Left lung (tissue), 10 donors: Measurements from ENCODE around the gene C6orf132. TPM values are rescaled to one million over a fixed set of nuclear protein-coding genes. Genes with fewer than 3 reads are reported as not detected.

Source experiments
- ATAC-seq: fragments of 200-7000 bp; cut with Tn5 transposase; one replicate; pipeline ENCODE4 v1.9.1; 2020; ENCODE audit warnings: moderate library complexity
- DNase-seq, 4 donors: peaks; one replicate each; pipeline ENCODE4 v3.0.0-alpha.2; 2013 to 2020
- H3K27ac ChIP-seq, 2 donors: fragments of 200-600 bp; sonication (generic) in 1 of 2; one replicate each; pipeline versions ENCODE4 v1.5.0 to v1.8.0; 2020 to 2021
- H3K27me3 ChIP-seq, 2 donors: fragments of 200-600 bp; sonication (generic) in 1 of 2; one replicate each; pipeline versions ENCODE4 v1.5.0 to v1.8.0; 2020 to 2021
- H3K36me3 ChIP-seq, 2 donors: fragments of 200-600 bp; sonication (generic) in 1 of 2; one replicate each; pipeline versions ENCODE4 v1.5.0 to v1.8.0; 2020 to 2021
- H3K4me1 ChIP-seq, 2 donors: fragments of 200-600 bp; one replicate each; pipeline ENCODE4 v1.8.0; 2021
- H3K4me3 ChIP-seq, 2 donors: fragments of 200-600 bp; sonication (generic) in 1 of 2; one replicate each; pipeline versions ENCODE4 v1.5.0 to v1.8.0; 2020 to 2021; ENCODE audit warnings: mild to moderate bottlenecking in 1 of 2
- H3K9me3 ChIP-seq, 2 donors: fragments of 200-600 bp; sonication (generic) in 1 of 2; one replicate each; pipeline versions ENCODE4 v1.5.0 to v1.8.0; 2020 to 2021
- intact Hi-C, 2 donors: fragments of 100-400 bp; cut with DNase I; formaldehyde crosslinking; loops; one replicate each; pipeline versions ENCODE4 v1.11.2 to v1.14.2; 2022
- polyA plus RNA-seq, 6 donors: library from polyadenylated mRNA; unstranded; fragments of 120-200 nt; gene quantifications; one replicate each; pipeline ENCODE4 v1.2.1, GENCODE V29; 2013; ENCODE audit not compliant: insufficient read length in 6 of 6
- total RNA-seq, 2 donors: library from RNA; stranded (reverse); fragmentation: NEBNext Ultra II Directional; extraction: Animal tissue kit (Norgen Biotek cat#: 25700); gene quantifications; one replicate each; pipeline ENCODE4 v1.2.1, GENCODE V29; 2021
- TF ChIP-seq, protein P1 (sequence below), 2 donors: fragments of 200-600 bp; sonication (generic) in 1 of 2; IDR thresholded peaks; one replicate each; pipeline versions ENCODE4 v1.5.0 to v1.8.0; 2021; ENCODE audit warnings: antibody characterized with exemption in 2 of 2
- donor health status: DM: no; HTN: yes; CAD: no.
- donor health status: DM: no; HTN: no; CAD: no.

C6orf132 gene
- total and polyA plus RNA-seq, 8 donors: 2.4 to 20.3 (median 3.0) TPM

- H3K27ac ChIP-seq: no peak overlapping the region
- no peaks in the 10 kb centered on the region for H3K9me3 ChIP-seq
- intact Hi-C loops: no loop called here
- no peak overlapping the region for H3K4me3 ChIP-seq
- H3K36me3 ChIP-seq: no peaks in the 10 kb centered on the region
- no peaks in the 10 kb centered on the region for H3K27me3 ChIP-seq
- DNase-seq (no peak), ATAC-seq (no peak)
- TF ChIP-seq, protein P1, sequence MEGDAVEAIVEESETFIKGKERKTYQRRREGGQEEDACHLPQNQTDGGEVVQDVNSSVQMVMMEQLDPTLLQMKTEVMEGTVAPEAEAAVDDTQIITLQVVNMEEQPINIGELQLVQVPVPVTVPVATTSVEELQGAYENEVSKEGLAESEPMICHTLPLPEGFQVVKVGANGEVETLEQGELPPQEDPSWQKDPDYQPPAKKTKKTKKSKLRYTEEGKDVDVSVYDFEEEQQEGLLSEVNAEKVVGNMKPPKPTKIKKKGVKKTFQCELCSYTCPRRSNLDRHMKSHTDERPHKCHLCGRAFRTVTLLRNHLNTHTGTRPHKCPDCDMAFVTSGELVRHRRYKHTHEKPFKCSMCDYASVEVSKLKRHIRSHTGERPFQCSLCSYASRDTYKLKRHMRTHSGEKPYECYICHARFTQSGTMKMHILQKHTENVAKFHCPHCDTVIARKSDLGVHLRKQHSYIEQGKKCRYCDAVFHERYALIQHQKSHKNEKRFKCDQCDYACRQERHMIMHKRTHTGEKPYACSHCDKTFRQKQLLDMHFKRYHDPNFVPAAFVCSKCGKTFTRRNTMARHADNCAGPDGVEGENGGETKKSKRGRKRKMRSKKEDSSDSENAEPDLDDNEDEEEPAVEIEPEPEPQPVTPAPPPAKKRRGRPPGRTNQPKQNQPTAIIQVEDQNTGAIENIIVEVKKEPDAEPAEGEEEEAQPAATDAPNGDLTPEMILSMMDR (IDR thresholded peaks at IDR 0.05): no peak
- H3K4me1 ChIP-seq: no peaks in the 10 kb centered on the region
These were observed 20.0 kb upstream of the C6orf132 start for GRCh38 chr6:42162384-42162783.

DNA sequence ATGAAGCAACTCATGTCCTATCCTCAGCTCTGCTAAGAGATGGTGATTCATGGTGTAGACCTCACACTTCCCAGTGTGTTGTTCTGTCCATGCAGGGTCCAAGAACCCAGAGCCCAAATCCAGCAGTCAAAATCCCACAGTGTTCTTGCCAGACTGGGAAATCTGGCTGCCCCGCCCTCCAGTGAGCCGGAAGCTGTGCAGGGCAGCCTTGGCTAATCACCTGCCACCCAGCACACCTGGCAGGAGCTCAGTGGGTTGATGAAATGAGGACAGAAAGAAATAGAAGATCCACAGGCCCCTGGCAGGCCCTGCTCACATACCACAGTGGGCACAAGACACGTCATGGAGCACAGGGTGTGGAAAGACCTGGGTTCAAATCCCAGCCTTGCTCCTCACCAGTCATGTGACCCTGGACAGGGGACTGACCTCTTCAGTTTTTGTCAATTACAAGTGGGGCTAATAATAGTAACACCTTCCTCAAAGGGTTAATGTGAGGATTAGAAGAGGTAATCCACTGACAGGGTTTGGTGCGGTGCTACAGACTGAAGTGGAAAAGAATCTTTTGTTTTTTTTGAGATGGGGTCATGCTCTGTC lies 17.1 kb upstream of the C6orf132 start:
- Histone ChIP-seq H3K4me3 (no peak overlapping the region), H3K36me3 (no peaks in the 10 kb centered on the region), H3K9me3 (no peaks in the 10 kb centered on the region), H3K27ac (no peak overlapping the region), H3K4me1 (no peaks in the 10 kb centered on the region), H3K27me3 (no peaks in the 10 kb centered on the region)
- ATAC-seq: no peak
- no peak for DNase-seq
- intact Hi-C loops: no loop called here
- TF ChIP-seq, protein P1 (IDR thresholded peaks at IDR 0.05): no peak

DNA sequence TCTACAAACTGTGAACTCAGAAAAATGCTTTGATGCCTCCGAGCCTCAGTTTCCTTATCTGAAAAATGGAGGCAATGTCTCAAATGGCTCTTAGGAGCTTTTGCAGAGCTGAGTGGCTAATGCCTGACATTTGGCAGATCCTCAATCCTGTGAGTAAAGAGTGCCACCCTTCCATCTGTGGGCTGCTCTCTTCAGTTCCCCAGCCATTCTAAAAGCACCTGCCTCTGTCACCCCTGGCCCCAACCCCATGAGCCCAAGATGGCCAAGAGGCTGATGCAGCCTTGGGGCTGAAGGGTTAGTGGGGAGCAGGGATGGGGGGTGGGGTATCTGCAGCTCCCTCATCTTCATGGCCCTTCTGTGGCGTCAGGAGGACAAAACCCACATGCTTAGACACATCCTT lies 16.2 kb upstream of the C6orf132 start:
- intact Hi-C loops: no loop called here
- H3K27me3 ChIP-seq: no peaks in the 10 kb centered on the region
- H3K36me3 ChIP-seq: no peaks in the 10 kb centered on the region
- no peak overlapping the region for H3K27ac ChIP-seq
- ATAC-seq (no peak), DNase-seq (no peak)
- TF ChIP-seq, protein P1 (IDR thresholded peaks at IDR 0.05): no peak
- H3K4me3 ChIP-seq: no peak overlapping the region
- H3K9me3 ChIP-seq: no peaks in the 10 kb centered on the region
- H3K4me1 ChIP-seq: no peaks in the 10 kb centered on the region

DNA sequence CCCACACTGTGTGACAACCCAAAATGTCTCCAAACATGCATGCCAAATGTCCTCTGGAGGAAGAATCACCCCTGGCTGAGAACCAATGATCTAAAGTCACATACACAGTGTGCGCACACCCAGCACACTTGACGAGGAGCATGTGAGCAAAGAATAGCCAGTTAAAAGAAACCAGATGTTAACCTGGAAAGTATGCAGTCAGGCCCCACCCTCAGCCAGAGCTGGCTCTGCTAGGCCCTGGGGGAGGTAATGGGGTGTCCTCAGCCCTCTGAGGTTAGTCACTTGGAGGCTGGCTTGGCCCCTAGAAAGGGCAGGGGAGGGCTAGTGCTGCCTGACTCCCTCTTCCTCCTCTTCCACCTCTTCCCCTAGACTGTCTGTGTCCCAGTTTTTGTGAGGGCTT lies 15.6 kb upstream of the C6orf132 start:
- no peak overlapping the region for H3K27ac ChIP-seq
- no peaks in the 10 kb centered on the region for H3K9me3 ChIP-seq
- DNase-seq (no peak), ATAC-seq (peak; percentile 51)
- intact Hi-C loops: no loop called here
- no peaks in the 10 kb centered on the region for H3K36me3 ChIP-seq
- H3K4me1 ChIP-seq: no peaks in the 10 kb centered on the region
- TF ChIP-seq, protein P1 (IDR thresholded peaks at IDR 0.05): no peak
- H3K4me3 ChIP-seq: no peak overlapping the region
- H3K27me3 ChIP-seq: no peaks in the 10 kb centered on the region

GRCh38 chr6:42156638-42157037 lies 14.2 kb upstream of the C6orf132 start:
- Histone ChIP-seq H3K9me3 (no peaks in the 10 kb centered on the region), H3K27ac (no peak overlapping the region), H3K4me3 (no peak overlapping the region), H3K36me3 (no peaks in the 10 kb centered on the region), H3K27me3 (no peaks in the 10 kb centered on the region), H3K4me1 (no peaks in the 10 kb centered on the region)
- DNase-seq (no peak), ATAC-seq (no peak)
- TF ChIP-seq, protein P1 (IDR thresholded peaks at IDR 0.05): no peak
- intact Hi-C loops: no loop called here
